Kidney (tissue), 14 donors: ENCODE results near the gene MRPL52. TPM values are rescaled to one million over a fixed set of nuclear protein-coding genes. Genes with fewer than 3 reads are reported as not detected.
"Not testable (repeated sequence)": the region's sequence is repeated elsewhere in the genome, so short reads cannot be mapped to it uniquely, and the experiment has no call there.

ENCODE experiments used
- DNase-seq, 5 donors: peaks; one replicate each; pipeline ENCODE4 v3.0.0-alpha.2; 2013 to 2020
- FAIRE-seq: peaks from 2 replicates; lab custom pipeline; 2012; peaks lifted over from hg19 to GRCh38; lab: Jason Lieb, UNC
- H3K27ac ChIP-seq, 2 donors: one replicate each; pipeline ENCODE4 v1.7.0; 2013; ENCODE audit warnings: low read depth in 2 of 2, low read length in 2 of 2, inconsistent platforms in 1 of 2
- H3K27me3 ChIP-seq: one replicate; pipeline ENCODE4 v1.7.1; 2013; ENCODE audit warnings: low read length, inconsistent platforms; ENCODE audit not compliant: control insufficient read depth, insufficient read depth
- H3K36me3 ChIP-seq, 3 donors: one replicate each; pipeline versions ENCODE4 v1.7.0 to v1.7.1; 2013; ENCODE audit warnings: low read length in 3 of 3, control low read depth in 1 of 3, inconsistent platforms in 1 of 3; ENCODE audit not compliant: insufficient read depth in 3 of 3, control insufficient read depth in 2 of 3
- H3K4me1 ChIP-seq, 3 donors: one replicate each; pipeline versions ENCODE4 v1.7.0 to v1.7.1; 2013; ENCODE audit warnings: low read length in 3 of 3, inconsistent platforms in 1 of 3, low read depth in 1 of 3; ENCODE audit not compliant: control insufficient read depth in 2 of 3, insufficient read depth in 2 of 3
- H3K4me3 ChIP-seq, 3 donors: one replicate each; pipeline versions ENCODE4 v1.7.0 to v1.8.1; 2013; ENCODE audit warnings: low read length in 3 of 3, control low read depth in 1 of 3, inconsistent platforms in 1 of 3
- H3K9ac ChIP-seq, 3 donors: one replicate each; pipeline versions ENCODE4 v1.7.0 to v1.7.1; 2013; ENCODE audit warnings: low read length in 3 of 3, control low read depth in 1 of 3, inconsistent platforms in 1 of 3
- H3K9me3 ChIP-seq, 3 donors: one replicate each; pipeline versions ENCODE4 v1.7.0 to v1.7.1; 2013; ENCODE audit warnings: low read length in 3 of 3, control low read depth in 1 of 3, inconsistent platforms in 1 of 3; ENCODE audit not compliant: control insufficient read depth in 2 of 3, insufficient read depth in 1 of 3
- intact Hi-C: fragments of 100-400 bp; cut with DNase I; formaldehyde crosslinking; loops from one replicate; pipeline ENCODE4 v1.11.1; 2022
- polyA plus RNA-seq: library from polyadenylated mRNA; stranded (reverse); fragments of 350-450 nt; fragmentation: Illumina TruSeq; extraction: RNeasy Lipid Tissue Mini Kit (QIAGEN cat#74804); gene quantifications from one replicate; pipeline ENCODE4 v1.2.3, GENCODE V29; 2014; ENCODE audit warnings: low read depth, low replicate concordance; ENCODE audit not compliant: insufficient read depth
- total RNA-seq: library from RNA; stranded (reverse); fragmentation: NEBNext Ultra II Directional; extraction: Animal tissue kit (Norgen Biotek cat#: 25700); gene quantifications from one replicate; pipeline ENCODE4 v1.2.1, GENCODE V29; 2021
- TF ChIP-seq, protein P1 (sequence below): IDR thresholded peaks from 3 replicates; pipeline ENCODE4 v1.5.1; 2012; ENCODE audit warnings: mild to moderate bottlenecking, moderate library complexity, borderline replicate concordance; ENCODE audit not compliant: insufficient read depth; ENCODE audit errors: extremely low read depth
- donor health status: control.
- donor health status: control.
- donor health status: control.
- donor health status: control.
- donor health status: control.
- donor health status: DM: yes; HTN: yes; CAD: no.
- donor health status: Normal renal cell carcinoma (clear cell type).

MRPL52 gene
- total and polyA plus RNA-seq, 2 donors from 2014 or later = 74.3 to 255 TPM

DNA sequence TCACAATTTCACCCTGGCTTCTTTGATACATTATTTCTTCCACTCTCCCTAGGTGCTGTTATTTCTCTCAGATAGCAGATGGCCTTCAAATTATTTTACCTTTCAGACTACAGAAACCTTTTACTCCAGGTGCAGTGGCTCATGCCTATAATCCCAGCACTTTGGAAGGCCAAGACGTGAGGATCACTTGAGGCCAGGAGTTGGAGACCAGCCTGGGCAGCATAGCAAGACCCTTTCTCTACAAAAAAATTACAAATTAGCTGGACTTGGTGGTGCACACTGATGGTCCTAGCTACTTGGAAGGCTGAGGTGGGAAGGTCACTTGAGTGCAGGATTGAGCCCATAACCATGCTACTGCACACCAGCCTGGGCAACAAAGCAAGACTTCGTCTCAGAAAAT is 37.5 kb upstream of the MRPL52 start:
- H3K4me3 ChIP-seq = no peak overlapping the region
- intact Hi-C loops = no loop called here
- no peak overlapping the region for H3K27ac ChIP-seq
- no peaks in the 10 kb centered on the region for H3K9me3 ChIP-seq
- H3K36me3 ChIP-seq = no peaks in the 10 kb centered on the region
- no peak overlapping the region for H3K9ac ChIP-seq
- H3K27me3 ChIP-seq = no peaks in the 10 kb centered on the region
- peaks cover 0 to 10% (median 9%) of the 10 kb centered on the region in 3 donors for H3K4me1 ChIP-seq
- FAIRE-seq (no peak), DNase-seq (no peak)
- TF ChIP-seq, protein P1, sequence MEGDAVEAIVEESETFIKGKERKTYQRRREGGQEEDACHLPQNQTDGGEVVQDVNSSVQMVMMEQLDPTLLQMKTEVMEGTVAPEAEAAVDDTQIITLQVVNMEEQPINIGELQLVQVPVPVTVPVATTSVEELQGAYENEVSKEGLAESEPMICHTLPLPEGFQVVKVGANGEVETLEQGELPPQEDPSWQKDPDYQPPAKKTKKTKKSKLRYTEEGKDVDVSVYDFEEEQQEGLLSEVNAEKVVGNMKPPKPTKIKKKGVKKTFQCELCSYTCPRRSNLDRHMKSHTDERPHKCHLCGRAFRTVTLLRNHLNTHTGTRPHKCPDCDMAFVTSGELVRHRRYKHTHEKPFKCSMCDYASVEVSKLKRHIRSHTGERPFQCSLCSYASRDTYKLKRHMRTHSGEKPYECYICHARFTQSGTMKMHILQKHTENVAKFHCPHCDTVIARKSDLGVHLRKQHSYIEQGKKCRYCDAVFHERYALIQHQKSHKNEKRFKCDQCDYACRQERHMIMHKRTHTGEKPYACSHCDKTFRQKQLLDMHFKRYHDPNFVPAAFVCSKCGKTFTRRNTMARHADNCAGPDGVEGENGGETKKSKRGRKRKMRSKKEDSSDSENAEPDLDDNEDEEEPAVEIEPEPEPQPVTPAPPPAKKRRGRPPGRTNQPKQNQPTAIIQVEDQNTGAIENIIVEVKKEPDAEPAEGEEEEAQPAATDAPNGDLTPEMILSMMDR = no peak

DNA sequence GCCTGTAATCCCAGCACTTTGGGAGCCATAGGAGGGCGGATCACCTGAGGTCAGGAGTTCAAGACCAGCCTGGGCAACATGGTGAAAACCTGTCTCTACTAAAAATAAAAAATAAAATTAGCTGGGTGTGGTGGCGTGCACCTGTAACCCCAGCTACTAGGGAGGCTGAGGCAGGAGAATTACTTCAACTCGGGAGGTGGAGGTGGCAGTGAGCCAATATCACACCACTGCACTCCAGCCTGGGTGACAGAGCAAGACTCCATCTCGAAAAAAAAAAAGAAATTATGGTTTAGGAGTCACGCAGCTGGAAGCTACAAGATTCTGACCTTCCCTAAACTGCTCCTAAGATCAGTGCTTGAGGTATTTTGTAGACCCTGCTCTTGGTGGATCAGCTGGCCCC is 36.1 kb upstream of the MRPL52 start:
- H3K27me3 ChIP-seq, H3K4me3 ChIP-seq, FAIRE-seq, DNase-seq, intact Hi-C loops, H3K36me3 ChIP-seq, H3K9ac ChIP-seq, H3K9me3 ChIP-seq: not testable (repeated sequence)
- Histone ChIP-seq H3K4me1 (peaks cover 0 to 17% (median 14%) of the 10 kb centered on the region in 3 donors), H3K27ac (peak overlapping the region in 1 of 2 donors; percentile 53)

DNA sequence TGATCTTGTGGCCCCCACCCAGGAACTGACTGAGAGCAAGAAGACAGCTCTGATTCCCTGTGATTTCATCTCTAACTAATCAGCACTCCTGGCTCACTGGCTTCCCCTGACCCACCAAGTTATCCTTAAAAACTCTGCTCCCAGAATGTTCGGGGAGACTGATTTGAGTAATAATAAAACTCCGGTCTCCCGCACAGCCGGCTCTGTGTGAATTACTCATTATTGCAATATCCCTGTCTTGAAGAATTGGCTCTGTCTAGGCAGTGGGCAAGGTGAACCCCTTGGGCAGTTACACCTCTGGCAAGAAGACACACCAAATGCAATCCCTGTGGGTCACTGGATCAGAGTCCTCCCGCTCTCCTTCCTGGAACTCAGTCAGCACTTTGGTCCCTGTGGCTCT is 35.7 kb upstream of the MRPL52 start:
- no peak for DNase-seq
- no peak for FAIRE-seq
- Histone ChIP-seq H3K9me3 (no peaks in the 10 kb centered on the region), H3K36me3 (no peaks in the 10 kb centered on the region), H3K4me1 (peaks cover 0 to 21% (median 17%) of the 10 kb centered on the region in 3 donors), H3K4me3 (no peak overlapping the region), H3K27me3 (no peaks in the 10 kb centered on the region), H3K9ac (no peak overlapping the region), H3K27ac (peak overlapping the region; percentile 50 to 53)
- TF ChIP-seq, protein P1 = no peak
- intact Hi-C loops = no loop called here

DNA sequence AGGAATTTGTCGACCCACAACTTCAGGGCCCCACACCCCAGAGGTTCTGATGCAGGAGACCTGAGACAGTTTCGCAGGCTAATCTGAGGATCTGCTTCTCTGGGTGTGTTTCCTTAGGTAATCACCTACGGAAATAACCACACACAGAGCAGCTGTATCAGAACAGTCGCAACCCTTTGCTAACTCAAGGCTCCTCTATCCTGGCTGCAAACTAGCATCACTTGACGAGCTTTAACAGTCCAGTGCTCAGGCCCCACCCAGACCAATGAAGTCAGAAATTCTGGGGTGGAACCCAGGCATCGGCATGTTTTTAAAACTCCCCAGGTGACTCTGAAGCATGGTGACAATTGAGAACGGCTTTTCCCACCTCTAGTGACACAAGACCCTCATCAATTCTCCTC is 35.1 kb upstream of the MRPL52 start:
- H3K9ac ChIP-seq = no peak overlapping the region
- FAIRE-seq = no peak
- intact Hi-C loops = no loop called here
- no peak overlapping the region for H3K4me3 ChIP-seq
- no peaks in the 10 kb centered on the region for H3K36me3 ChIP-seq
- H3K27ac ChIP-seq = peak overlapping the region; percentile 50 to 53
- TF ChIP-seq, protein P1 = no peak
- peaks cover 0 to 22% (median 19%) of the 10 kb centered on the region in 3 donors for H3K4me1 ChIP-seq
- H3K9me3 ChIP-seq = no peaks in the 10 kb centered on the region
- DNase-seq = peak in 1 of 5 donors; percentile 51
- no peaks in the 10 kb centered on the region for H3K27me3 ChIP-seq
